Thyroid gland (tissue), 4 donors: Measurements from ENCODE around the gene NRTN.

Source experiments
- CTCF ChIP-seq, 6 experiments: fragments of 200-600 bp in 3 of 6; fragments of 450-650 bp in 3 of 6; sonication (generic) in 3 of 6; IDR thresholded peaks; one replicate each; pipeline ENCODE4 v1.5.1; 2016 to 2019; ENCODE audit warnings: antibody characterized with exemption in 6 of 6, mild to moderate bottlenecking in 2 of 6, inconsistent platforms in 1 of 6, moderate library complexity in 1 of 6
- POLR2A ChIP-seq, 2 donors: fragments of 450-650 bp; IDR thresholded peaks; one replicate each; pipeline ENCODE4 v1.6.1; 2017; ENCODE audit warnings: antibody characterized with exemption in 2 of 2, mild to moderate bottlenecking in 2 of 2, moderate library complexity in 1 of 2

GRCh38 chr19:5788422-5788821 lies 16.4 kb upstream of the NRTN start:
- TF ChIP-seq CTCF (IDR thresholded peaks at IDR 0.05) (no peak), POLR2A (IDR thresholded peaks at IDR 0.05) (no peak)
